SKM-1 treated with dmso at 0.1 percent for 144 hours (cell line): ENCODE data around the gene JAML.

ENCODE experiments used
- DNase-seq: peaks from one replicate; lab custom pipeline; 2025; ENCODE audit not compliant: unreplicated experiment; lab: John Stamatoyannopoulos, UW

Gene JAML

DNA sequence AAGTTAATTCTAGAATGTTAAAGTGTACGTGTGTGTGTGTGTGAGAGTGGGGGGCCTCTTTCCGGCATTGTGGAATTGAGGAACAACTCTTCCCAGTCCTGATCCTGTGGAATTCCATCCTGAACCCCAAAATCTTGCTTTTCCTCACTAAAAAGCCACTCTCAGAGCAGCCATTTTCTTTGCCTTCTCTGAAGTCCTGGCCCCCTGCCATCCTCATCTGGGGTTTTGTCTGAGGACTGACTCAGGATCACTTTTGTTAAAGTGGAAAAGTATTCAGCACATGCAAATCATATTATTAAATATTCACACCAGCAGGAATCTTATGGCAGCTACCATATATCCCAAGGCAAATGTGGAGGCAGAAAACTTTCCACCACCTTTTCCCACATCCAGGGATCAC lies 76.0 kb downstream of the JAML start:
- no peak for DNase-seq

DNA sequence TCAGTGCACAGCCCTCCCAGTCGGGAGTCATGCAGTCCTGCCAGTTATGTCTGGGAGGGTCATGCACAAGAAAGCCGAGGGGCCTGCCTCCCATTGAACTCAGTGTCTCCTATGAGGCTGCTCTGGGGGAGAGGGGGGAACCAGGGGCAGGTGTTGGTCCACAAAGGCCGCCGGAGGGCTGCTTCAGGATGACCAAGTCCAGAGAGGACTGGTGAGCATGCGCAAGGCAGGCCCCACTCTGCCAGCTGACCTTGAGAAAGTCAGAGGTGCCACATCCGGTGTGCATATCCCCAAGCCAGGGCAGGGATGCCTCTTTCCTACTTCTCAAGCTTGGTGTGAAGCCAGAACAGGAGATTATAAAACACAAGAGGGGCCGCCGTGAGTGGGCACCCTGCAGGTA lies 76.6 kb downstream of the JAML start:
- no peak for DNase-seq

DNA sequence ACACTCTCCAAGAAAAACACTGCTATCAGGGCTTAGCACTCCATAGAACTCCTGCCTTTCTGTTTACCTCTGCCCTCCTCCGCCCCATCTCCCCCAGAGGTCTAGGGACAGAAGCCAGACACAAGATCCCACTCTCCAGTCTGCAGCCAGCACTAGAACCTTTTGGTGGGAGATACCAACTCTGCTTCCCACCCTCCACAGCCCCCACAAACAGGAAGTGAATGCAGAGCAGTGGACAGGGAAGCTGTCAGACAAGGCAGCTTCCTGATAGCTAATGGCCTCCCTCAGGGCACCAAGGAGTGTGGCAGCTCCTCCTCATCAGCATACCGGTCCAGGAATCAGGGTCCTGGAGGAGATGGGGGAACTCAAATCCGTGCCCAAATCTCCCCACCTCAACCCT lies 77.3 kb downstream of the JAML start:
- DNase-seq = no peak

- DNase-seq = no peak
Observed at GRCh38 chr11:118146554-118146953, 78.3 kb downstream of the JAML start.

DNA sequence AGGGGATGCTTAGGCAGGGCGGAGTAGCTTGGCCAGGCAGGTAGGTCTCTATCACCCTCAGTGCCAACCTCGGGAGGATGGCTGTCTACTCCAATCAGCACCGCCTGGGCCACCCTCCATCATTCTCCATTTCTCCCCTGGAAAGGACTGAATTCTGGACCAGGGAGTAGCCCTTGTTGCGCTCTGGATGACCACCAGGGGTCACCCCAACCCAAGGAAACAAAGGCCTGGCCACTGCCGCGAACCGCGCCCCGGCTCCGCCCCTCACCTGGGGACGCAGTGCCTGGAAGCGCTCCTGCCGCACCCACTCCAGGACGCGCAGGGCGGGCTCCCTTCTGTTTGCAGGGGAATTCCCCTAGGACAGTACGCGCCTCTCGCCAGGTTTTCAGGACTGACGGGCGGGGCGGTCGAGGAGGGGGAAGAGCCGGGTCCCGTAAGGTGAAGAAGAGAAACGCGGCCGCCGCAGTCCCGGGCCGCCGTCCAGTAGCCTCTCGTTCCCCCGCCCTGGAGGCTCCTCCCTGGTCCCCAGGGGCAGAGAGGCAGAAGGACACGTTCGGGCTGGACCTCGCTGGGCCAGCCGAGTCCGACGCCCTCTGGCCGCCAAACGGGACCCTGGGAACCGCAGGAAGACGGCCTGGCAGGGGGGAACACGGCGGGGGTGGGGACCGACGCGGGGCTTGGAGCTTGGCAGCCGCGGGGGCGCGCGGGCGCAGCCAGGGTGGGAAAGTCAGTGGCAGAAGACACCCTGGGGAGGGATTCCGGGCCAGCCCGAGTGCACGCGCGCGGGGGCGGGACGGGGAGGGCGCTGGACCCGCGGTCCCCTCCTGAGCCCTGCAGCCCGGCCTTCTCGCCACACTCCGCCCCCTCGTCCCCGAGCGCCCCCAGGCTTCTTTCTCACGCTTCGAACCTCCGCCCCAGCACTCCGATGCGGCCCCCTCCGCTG lies 79.3 kb downstream of the JAML start:
- DNase-seq = peak; percentile 65

GRCh38 chr11:118144301-118145268 lies 80.2 kb downstream of the JAML start:
- no peak for DNase-seq
